DMS53 (cell line): Measurements from ENCODE around the gene TTC4.
A peak's percentile ranks its signal among the peaks of the same experiment; 100 is the strongest.

Experiments
- DNase-seq: peaks from one replicate; lab custom pipeline; 2025; lab: John Stamatoyannopoulos, UW

TTC4 gene

GRCh38 chr1:54784066-54784465 is 68.4 kb downstream of the TTC4 start:
- DNase-seq, result no peak

GRCh38 chr1:54786778-54787177 is 71.1 kb downstream of the TTC4 start:
- DNase-seq, result no peak

- DNase-seq, result no peak
Observed at GRCh38 chr1:54787604-54788003, 71.9 kb downstream of the TTC4 start.

GRCh38 chr1:54788459-54788858 is 72.8 kb downstream of the TTC4 start:
- DNase-seq, result no peak

- DNase-seq, result peak; percentile 78
Observed at GRCh38 chr1:54791880-54792522, 76.3 kb downstream of the TTC4 start.
